GM18861 (cell line): Measurements from ENCODE around the gene SRXN1.
A peak's percentile ranks its signal among the peaks of the same experiment; 100 is the strongest.
"Not testable (repeated sequence)": the region's sequence is repeated elsewhere in the genome, so short reads cannot be mapped to it uniquely, and the experiment has no call there.

ENCODE experiments used
- ATAC-seq: cut with Tn5 transposase; IDR thresholded peaks from one replicate; pipeline ENCODE4 v1.9.1; 2021; ENCODE audit not compliant: unreplicated experiment

SRXN1 gene

DNA sequence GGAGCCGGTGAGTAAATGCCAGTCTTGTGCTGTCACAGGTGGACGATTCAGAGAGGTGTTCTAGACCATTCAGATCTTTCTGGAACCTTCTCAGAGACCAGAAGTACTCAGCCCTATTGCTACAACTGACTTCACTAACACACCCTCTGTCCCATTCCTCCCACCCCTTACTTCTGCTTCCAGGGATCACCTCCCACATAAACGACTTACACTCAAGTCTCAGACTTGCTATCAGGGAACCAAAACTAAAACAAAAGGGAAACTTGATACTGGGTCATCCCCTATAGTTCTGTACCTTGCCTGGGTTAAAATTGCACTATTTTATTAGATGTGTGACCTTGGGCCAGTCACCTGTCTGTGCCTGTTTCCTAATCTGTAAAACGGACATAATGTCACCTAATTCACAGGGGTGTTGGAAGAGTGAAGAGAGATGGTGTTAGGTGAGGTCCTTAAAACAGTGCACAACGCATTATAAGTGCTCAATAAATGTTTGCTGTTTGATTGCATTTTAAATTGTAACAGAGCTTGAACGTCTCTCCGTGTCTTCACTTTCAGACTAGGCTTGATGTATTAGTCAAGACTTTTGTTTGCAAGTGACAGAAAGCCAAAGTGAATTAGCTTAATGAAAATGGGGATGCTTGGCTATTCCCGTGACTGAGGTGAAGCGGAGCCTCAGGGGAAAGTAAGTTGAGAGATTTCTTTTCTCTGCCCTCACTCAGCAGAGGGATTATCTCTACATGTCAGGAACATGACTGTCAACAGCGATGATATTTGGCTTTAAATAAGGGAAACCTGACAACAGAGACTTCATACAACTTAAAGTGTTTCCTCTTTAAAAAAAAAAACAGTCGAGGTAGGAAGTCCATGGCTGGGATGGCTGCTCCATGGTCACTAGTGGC, 3.0 kb upstream of the SRXN1 start:
- no peak for ATAC-seq

DNA sequence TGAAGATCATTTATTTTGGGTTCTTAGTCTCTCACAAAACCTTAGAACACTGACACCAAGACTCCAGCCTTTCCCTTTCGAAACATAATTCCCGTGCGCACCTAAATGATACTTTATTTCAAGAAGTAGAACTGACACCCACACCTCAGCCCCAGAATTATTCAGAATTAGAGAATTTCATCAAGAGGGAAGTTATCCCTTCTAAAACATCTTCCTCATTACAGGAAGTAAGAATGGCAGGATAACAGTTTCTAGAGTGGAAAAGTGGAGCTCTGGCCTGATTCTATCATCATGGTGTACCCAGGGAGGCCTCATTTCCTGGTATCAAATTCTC, 1.4 kb upstream of the SRXN1 start:
- no peak for ATAC-seq

DNA sequence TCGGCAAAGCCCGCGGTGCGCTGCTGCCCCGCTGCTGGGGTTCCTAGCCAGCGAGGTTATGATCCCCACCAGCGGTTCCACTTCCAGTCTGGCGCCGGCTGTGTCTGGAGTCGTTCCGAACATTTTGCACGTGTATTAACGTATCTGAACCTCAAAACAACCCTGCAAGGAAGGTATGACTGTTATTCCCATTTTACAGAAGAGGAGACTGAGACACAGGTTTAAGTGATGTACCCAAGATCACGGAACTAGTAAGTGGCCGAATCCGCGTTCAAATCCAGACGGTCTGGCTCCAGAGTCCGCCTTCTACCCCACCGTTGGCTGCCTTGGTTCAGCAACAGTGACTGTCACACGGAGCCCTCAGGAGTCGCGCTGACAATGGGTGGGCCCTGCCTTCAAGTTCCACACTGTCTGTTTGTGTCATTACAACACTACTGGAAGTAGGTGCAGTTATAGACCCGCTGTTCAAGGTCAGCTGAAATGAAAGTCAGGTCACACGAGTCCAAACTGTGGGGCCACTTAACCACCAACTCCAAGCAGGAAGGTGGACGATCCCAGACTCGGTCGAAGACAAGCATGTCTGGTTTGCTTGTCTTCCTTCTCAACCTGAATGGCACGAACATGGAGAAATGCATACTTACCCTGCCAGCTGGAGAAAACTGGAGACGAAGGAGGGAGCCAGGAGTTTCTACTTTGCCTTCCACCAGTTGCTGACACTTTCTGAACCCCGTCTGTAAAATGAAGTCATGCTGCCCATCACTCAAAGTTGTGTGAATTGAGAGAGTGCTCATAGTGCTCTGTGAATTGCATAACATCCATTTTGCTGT, 803 bp upstream of the SRXN1 start:
- no peak for ATAC-seq

DNA sequence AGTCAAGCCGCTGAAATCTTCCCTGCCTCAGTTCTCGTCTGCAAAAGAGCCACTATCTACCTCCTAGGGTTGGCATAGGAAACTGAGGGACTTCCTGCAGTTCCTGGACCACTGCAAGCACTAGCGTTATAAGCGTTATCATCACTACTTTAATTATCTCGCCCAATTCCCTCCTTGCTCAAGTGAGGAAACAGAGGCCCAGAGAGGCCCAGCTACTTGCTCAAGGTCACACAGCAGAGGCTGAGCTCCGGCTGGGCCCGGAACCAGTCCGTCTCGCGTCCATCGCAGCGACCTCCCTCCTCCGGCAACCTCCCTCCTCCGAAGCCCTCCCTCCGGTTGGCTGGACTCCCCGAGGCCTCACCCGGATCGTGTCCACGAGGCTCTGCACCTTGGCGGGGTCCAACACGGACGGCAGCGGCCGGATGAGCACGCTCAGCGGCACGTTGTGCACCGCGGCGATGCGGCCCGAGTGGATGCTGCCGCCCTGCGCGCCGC, 338 bp downstream of the SRXN1 start:
- no peak for ATAC-seq

DNA sequence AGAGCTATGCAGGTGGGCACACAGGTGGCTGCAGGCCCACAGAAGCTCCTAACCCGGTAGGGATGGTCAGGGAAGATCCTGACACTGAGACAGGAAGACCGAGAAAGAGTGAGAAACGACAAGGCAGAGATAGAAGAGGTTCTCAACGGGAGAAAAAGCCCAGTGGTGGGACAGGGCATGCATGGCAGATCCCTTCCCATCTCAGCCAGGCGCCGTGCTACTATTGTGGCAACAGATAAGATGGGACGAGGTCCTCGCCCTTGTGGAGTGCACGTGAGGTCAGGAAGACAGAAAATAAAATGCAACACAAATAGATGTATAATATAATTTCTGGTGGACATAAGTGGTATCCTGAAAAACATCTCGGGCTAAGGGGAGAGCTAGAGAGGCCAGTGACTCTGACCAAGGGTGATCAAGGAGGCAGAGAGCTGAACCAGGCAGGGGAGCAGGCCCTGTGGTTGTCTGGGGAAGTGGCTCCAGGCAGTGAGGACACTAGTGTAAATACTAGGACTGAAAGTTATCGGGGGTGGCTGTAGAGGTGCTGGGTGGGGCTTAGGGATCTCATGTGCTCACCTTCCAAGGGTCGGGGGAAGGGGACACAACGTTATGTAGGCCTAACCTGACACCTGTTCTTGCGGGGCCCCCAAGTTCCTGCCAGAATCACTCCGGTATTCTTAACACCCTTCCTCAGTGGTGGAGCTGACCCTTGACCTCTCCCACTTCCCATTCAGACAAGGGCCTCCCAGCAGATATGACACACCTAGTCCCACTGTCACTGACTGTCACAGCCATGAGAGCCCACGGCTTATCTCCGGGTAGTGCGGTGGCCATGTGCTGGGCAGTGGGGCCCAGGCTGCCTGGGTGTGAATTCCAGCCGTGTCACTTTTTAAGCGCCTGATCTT, 1.0 kb downstream of the SRXN1 start:
- ATAC-seq = no peak

DNA sequence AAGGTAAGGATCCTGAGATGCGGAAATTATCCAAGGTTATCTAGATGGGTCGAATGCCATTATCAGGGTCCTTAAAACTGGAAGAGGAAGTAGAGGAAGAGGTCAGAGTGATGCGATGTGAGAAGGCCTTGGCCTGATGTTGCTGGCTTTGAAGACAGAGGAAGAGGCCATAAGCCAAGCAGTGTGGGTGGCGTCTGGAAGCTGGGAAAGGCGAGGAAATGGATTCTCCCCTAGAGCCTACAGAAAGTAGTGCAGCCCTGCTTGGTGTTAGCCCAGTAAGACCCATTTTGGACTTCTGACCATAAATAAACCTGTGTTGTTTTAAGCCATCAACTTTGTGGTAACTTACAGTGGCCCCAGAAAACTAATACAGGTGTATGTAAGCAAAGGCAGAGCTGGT, 2.0 kb downstream of the SRXN1 start:
- ATAC-seq = no peak

DNA sequence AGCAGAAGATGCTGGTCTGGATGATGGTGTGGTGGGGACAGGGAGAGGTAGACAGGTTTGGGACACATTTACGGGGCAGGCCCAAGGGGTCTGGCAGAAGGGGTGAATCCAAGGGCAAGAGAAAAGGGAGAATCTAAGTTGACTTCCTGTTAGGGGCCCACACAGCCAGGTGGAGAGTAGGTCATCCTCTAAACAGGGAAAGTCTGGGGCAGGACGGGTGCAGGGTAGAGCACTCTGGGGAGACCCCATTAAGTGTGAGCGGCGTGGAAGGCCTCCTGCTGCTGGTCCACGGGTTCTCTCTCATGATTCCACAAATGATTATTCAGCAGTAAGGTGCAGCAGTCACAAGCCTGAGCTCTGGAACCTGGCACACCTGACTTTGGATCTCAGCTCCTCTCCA, 2.7 kb downstream of the SRXN1 start:
- ATAC-seq = no peak

DNA sequence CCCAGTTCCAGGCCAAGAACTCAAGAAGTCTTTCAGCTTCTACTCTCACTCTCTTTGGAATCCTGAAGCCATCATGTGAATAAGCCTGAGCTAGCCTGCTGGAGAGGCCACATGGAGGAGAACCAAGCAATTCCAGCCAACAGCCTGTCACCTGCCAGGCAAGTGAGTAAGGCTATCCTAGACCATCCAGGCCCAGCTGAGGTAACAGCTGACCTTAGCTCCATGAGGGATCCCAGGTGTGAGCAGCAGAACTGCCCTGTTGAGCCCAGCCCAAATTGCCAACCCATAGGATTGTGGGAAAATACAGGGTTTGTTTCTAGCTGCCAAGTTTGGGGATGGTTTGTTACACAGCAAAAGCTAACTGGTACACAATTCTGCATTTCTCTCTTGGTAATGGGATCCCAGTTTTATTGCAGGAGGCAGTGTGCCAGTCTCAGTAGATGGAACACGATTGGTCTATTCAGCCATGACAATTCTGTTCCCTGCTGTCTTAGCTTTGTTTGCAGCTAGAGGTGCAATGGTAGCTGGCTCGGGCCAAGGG, 5.5 kb downstream of the SRXN1 start:
- ATAC-seq = no peak

DNA sequence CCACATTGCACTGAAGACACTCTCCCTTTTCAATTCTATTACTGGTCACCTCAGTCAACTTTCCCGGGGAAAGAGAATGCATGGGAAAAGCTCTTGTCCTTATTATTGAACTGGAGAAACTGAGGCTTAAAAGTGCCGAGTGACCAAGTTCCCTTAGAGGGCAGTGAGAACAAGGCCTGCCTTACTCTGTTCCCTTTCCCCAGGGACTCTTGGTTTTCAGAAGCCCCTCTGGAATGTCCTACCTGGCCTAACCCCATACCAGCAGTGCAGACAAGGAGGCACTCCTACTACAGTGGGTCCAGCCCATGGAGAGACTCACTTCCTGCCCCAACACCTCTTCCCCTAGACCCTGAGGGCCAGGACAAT, 6.1 kb downstream of the SRXN1 start:
- ATAC-seq = no peak

DNA sequence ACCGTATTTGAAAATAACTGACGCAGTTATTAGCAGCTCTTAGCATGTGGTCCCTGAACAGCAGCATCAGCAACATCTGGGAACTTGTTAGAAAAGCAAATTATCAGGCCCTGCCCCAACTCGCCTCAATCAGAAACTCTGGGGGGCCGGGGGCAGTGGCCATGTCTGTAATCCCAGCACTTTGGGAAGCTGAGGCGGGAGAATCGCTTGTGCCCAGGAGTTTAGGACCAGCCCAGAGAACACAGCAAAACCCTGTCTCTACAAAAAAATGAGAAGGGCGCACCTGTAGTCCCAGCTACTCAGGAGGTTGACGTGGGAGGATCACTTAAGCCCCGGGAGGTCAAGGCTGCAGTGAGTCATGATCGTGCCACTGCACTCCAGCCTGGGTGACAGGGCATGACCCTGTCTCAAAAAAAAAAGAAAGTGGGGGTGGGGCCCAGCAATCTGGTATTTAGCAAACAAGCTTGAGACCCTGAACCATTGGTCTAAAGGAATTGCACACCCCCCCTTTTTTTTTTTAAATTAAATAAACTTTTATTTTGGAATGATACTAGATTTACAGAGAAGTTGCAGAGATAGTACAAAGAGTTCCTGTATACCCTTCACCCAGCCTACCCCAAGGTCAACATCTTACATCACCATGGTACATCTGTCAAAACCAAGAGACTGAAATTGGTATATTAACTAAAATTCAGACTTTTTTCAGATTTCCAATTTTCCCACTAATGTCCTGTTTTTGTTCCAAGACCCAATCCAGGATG, 6.7 kb downstream of the SRXN1 start:
- no peak for ATAC-seq

DNA sequence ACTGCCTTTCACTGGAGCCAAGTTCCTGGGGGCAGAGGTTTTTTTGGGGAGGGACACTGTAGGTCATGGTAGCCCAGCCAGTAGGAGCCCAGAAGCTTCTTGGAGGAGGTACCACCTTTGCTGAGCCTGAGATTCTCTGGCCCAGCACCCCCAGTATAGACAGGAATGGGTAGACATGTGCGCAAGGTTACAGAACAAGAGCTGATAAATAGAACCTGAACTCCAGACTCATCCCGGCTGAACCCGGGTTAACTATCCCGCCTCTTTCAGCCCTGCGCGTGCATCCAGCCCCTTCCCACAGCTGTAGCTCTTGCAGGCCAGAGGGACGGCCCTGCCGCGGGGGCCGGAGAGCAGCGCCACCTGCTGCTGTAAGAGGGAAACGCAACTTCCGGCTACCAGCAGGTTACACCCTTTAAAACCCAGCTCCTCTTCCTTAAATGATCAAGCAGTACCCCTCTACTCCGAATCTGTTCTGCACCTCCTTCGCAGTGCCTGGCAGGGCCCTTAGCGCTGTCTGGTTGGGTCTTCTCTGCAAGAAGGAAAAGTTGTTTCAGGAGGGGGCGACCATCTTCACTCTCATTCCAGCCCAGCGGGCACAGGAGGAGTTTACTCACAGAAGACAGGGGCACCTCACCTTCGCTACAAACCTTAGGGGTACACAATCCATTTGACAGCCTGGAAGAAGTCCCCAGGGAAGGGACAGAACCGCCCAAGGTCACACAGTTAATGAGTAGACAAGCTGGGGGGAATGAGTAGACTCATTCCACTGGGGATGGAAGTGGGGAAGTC, 7.5 kb downstream of the SRXN1 start:
- peak; percentile 74 for ATAC-seq

DNA sequence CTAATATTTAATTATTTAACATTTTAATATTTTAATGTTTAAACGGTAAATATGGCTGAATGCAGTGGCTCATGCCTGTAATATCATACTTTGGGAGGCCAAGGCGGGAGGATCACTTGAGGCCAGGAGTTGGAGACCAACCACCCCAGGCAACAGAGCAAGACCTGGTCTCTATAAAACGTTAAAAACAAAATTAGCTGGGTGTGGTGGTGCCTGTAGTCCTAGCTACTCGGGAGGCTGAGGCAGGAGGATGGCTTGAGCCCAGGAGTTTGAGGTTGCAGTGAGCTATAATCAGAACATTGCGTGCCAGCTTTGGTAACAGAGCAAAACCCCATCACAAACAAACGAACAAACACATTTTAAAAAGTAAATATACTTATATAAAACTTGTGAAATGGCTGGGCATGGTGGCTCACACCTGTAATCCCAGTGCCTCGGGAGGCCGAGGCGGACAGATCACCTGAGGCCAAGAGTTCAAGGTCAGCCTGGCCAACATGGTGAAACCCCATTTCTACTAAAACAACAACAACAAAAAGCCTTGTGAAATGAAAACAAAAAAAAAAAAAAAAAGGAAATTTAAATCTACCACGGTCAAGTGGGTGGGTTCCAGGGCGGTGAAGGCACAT, 8.2 kb downstream of the SRXN1 start:
- ATAC-seq = no peak

DNA sequence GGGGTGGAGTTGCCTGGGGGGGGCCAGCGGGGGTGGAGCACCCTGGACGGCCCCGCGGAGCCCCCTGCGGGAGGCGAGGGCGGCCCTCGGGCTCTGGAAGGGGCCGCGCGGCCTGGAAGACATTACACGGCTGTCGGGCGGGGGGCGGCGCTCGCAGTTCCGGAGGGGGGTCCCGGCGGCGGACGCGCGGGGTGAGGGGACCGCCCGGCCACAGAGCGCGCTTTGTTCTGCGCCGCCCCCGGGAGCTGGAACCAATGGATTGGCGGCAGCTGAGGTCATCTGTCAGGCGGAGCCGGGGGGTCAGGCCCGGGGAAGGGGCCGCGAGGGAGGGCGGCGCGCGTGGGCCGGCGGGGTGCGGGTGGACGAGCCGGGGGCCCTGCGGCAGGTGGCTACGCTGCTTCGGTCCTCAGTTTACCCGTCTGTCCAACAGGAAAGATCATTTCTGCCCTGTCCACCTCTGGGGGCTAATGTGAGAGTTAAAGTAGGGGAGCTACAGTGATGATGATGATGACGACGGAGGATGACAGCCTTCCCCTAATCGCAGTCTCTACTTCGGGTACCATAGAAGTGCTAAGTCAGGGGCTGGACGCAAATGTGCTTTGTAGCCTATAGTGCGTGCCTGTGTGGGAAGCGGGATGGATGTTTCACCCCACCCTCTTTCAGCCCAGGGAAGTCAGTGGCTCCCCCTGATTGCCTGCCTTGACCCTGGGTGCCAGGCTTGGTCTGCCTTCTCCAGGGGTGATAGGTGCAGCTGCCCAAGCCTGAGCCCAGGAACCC, 10.4 kb downstream of the SRXN1 start:
- ATAC-seq = no peak

DNA sequence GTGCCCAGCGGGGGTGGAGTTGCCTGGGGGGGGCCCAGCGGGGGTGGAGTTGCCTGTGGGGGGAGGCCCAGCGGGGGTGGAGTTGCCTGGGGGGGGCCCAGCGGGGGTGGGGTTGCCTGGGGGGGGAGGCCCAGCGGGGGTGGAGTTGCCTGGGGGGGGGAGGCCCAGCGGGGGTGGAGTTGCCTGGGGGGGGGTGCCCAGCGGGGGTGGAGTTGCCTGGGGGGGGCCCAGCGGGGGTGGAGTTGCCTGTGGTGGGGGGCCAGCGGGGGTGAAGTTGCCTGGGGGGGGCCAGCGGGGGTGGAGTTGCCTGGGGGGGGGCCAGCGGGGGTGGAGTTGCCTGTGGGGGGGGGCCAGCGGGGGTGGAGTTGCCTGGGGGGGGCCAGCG, 11.0 kb downstream of the SRXN1 start:
- ATAC-seq = not testable (repeated sequence)

DNA sequence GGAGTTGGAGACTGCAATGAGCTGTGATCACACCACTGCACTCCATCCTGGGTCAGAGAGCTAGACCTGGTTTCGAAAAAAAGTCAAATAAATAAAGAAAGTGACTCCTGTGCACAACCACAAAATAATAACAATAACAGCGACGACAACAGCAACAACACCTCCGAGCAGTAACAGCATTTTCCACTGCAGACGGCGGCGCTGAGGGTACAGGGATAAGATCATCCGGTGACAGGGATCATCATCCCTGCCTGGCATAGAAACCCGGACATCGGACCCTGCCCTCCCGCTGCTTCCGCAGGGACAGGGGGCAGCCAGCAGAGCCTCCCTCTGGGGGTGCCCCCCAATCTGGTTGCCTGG, 11.5 kb downstream of the SRXN1 start:
- ATAC-seq = no peak

DNA sequence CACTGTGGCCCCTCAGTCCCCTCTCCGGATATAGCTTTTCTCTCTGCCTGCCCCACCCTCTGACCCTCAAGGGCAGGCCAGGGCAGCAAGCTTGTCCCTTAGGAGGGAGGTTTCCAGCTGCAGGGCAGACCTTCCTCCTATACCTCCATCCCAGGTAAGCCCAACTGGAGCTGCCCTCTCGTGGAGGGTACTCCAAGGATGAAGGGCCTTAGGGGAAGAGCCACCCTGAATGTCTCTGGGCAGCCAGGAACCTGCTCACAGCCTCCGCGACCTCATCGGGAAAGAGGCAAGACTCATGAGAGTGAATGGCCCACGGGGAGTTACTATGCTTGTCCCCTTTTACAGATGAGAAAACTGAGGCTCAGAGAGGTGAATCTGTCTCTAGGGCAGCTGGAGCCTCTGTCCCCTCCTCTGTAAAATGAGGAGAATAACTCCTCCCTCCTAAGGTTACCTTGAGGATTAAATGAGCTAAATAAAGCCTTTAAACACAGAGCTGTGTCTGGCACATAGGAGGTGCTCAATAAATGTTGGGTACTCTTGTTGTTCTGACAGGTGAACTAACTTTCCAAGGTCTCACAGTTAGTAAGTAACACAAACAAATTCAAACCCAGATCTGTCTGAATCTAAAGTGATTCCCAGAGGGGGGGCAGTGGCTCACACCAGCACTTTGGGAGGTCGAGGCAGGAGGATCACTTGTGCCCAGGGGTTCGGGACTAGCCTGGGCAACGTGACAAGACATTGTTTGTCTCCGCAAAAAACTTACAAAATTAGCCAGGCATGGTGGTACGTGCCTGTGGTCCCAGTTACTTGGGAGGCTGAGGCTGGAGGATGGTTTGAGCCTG, 12.1 kb downstream of the SRXN1 start:
- no peak for ATAC-seq

DNA sequence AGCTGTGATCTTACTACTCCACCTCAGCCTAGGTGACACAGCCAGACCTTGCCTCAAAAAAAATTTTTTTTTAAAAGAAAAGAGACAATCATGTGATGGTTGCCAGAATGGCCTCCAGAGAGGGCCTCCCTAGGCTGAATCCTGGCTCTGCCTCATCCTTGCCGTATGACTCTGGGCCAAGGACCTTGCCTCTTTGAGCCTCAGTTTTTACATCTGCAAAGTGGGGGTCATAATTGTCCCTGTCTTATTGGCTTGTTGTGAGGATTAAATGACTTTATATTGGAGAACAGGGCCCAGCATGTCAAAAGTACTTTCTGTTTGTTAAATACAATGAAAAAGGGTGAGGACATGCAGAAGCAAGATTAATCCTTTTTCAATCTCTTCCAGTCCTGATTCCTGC, 14.4 kb downstream of the SRXN1 start:
- ATAC-seq = no peak
